NCI-H1930 (cell line): ENCODE results near the gene LAS1L.
"Not testable (repeated sequence)": the region's sequence is repeated elsewhere in the genome, so short reads cannot be mapped to it uniquely, and the experiment has no call there.

Experiments used
- DNase-seq, 2 experiments: peaks; one replicate each; lab custom pipeline; 2025; lab: John Stamatoyannopoulos, UW

LAS1L gene

DNA sequence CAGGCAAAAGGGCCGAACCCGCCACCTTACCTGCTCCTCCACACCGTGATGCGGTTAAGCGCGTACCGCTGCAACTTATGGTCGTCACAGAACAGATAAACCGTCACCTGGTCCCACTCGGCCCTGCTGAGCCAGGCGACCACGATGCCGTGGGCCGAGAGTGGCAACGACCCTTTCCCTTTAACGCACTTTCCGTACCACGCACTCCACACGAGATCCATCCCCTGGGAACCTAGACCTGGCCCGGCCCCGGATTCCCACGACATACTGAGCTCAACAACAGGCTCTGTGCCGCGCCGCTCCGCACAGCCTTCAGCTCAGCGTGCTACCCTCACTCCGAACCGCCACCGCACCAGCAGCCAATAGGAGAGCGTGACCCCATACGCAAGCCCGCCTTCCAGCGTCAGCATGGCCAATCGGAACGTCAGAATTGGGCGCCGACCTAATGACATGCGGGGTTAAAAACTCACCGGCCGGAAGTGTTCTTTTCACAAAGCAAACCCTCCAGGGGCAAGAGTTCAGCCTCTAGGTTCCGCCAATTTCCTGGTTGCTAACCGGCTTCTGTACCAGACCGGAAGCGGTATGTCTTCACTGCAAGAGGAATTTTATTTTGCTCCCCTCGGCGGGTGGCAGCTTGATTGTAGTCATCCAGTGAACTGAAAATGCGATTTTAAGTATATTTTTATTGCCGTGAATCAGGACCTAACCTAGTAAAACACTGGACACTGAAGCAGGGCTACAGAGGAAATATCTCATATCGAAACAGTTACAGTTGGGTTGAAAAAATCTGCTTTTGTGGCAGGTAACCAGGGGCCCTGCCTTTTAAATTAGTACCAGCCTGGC is at the start of gene LAS1L:
Gene LAS1L, minus strand, starts transcription at position 338 of the 843 bp plus-strand sequence. Its CDS starts 72 bp downstream, at position 266.
- DNase-seq = peak; percentile 73

GRCh38 chrX:65582450-65583082 is 48.0 kb upstream of the LAS1L start:
- DNase-seq = no peak

DNA sequence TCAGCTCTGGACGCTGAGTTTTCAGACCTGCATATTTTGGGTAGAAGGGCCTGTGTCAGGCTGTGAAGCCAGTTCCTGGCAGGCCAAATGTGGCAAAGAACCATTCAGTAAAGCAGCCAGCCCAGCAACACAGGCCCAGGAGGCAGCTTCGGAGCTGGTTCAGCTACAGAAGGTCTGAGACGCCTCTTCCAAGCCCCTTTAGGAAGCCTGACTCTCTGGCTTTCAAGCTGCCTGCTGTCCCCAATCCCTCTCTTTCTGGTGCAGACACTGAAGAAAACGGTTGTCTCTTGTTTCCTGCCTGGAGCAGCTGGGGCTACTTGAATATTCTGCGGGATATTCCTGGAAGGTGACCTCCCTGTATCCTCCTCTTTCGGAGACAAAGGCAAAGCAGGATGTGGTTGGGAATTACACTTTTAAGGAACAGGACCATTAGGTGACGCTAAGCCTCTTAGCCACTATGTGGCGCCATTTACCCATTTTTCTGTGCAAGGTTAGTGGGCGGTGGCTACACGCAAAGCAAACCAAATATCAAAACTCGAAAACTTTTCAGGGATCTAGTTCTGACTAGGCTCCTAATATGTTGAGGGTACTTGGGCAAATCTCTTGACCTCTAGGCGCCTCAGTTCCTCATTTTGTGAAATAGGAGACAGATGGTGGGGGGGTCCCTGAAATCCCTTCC is 47.2 kb upstream of the LAS1L start:
- peak in 1 of 2 experiments; percentile 1 for DNase-seq

GRCh38 chrX:65578346-65578745 is 43.8 kb upstream of the LAS1L start:
- DNase-seq = no peak

DNA sequence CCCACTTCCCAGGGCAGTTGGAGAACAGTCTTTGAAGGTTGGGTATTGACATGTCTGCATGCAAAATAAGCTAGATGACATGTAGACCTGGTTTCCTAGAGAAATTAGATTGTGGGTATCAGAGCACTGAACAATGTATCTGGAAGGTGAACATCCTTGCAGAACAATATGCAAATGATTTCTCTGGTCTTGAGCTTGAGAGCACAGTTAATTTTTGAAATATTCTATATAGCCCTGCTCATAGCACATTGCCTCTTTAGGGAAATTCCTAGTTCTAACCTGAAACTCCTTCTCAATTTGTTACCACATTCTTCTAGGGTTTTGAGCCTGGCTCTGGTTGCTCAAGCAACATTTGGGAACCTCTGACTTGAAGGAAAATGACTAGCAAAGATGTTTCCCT is 41.6 kb upstream of the LAS1L start:
- no peak for DNase-seq

DNA sequence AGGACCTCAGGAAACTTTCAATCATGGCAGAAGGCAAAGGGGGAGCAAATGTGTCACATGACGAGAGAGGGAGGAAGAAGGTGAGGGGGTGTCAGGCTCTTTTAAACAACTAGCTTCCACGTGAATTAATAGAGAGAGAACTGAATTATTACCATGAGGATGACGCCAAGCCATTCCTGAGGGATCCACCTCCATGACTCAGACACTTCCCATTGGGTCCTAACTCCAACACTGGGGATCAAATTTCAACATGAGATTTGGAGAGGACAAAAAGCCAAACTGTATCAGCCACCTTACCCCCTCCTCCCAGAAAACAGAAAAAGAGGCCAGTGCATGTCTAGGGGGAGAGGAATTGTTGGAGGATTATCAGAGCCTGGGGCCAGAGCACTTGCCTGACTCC is 40.4 kb upstream of the LAS1L start:
- DNase-seq = no peak

DNA sequence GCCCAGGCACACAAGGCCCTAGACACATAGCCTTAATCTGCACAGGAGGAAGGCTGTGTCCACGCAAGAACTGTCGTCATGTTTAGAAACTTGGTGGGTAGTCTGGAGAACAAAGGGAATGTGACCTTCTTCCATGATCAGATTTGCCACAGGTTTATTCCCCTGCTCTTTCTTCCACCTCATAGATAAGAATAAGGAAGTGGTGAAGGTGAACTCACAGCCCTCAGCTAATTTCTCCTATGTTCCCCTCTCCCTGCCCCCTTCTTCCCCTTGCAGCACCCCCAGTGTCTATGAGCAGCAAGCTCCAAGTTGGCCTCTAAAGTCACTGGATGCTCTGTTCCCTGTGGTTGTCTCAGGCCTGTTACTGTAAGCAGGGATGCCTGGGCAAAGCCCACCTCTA is 39.8 kb upstream of the LAS1L start:
- DNase-seq = no peak

DNA sequence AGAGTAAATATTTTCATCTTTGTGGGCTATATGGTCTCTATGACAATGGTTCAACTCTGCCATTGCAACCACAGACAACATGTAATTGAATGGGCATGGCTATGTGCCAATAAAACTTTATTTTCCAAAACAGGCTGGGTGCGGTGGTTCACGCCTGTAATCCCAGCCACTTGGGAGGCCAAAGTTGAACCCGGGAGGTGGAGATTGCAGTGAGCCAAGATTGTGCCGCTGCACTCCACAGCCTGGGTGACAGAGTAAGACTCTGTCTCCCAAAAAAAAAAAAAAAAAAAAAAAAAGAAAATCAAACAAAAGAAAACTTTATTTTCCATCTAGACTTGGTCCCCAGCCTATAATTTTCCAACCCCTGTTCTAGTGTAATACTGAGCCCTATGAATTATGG is 38.4 kb upstream of the LAS1L start:
- no peak for DNase-seq

DNA sequence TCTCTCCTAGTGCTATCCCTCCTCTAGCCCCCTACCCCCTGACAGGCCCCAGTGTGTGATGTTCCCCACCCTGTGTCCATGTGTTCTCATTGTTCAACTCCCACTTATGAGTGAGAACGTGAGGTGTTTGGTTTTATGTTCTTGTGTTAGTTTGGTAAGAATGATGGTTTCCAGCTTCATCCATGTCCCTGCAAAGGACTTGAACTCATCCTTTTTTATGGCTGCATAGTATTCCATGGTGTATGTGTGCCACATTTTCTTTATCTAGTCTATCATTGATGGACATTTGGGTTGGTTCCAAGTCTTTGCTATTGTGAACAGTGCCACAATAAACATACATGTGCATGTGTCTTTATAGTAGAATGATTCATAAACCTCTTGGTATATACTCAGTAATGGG is 28.3 kb upstream of the LAS1L start:
- DNase-seq = not testable (repeated sequence)

GRCh38 chrX:65551489-65552339 is 17.1 kb upstream of the LAS1L start:
- DNase-seq = no peak

DNA sequence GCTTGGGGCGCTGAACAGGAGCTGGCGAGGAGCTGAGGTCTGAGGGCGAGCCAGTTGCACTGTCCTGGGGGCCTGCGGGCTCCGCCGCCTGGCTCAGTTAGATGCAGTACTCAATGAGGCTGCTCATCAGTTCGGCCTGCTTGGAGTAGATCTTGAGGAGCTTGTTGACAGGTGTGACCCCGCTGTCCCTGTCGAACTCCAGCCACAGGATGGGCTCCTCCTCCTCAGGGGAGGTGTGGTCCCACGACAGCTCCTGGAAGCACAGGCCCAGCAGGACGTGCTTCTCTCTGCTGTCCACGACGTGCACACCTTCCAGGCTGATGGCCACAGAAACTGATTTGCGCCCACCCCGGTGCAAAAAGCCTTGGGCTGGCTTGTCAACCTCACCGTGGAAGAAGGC is 16.5 kb upstream of the LAS1L start:
- DNase-seq = no peak

GRCh38 chrX:65545456-65545855 is 10.9 kb upstream of the LAS1L start:
- DNase-seq = no peak

- DNase-seq = no peak
Observed at GRCh38 chrX:65537229-65537628, 2.6 kb upstream of the LAS1L start.

GRCh38 chrX:65536291-65536690 is 1.7 kb upstream of the LAS1L start:
- DNase-seq = no peak

- no peak for DNase-seq
Observed at GRCh38 chrX:65532016-65532415, 2.6 kb downstream of the LAS1L start.

DNA sequence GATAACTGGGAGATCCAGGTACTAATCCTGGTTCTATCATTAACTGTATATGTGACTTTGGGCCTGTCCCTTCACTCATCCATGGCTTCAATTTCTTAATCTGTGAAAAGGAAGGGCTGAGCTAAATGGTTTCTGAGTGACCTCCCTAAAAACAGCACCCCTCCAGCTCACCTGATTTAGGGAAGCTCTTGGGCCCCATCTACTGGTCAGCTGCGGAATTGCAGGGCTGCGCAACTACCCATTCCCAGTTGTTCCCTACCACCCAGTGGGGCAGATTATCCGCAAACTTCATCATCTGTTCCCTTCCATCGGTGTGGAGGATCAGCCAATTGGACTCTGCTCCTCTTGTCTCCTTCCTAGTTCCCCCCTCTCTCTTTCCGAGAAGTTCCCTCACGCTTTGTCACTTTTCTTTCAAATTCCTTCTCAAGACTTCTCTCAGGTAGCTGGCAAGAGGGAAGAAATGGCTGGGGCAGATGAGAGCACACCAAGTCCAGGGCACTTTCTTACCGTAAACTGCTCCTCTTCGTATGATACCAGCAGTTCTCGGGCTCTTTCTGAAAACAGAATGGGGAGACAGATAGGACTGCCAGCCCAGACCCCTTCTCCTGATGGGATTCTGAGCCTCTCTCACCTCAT is 5.8 kb downstream of the LAS1L start:
- no peak for DNase-seq

DNA sequence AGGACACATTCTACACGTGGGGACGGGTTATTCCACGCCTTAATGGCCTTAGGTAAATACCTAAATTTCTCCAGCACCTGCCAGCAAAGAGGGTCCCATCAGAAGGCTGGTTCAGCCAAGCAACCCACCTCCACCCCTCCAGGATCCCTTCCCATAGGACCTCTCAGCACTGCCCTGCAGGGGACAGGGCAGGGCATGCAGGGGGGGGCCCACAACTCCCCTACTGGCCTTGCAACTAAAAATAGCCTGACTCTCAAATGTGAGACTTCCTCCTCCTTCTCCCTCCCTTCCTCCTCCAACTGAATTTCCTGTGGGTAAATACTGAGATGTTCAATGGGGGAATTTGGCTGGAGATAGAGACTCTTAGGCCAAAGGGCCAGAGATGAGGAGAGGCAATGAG is 6.3 kb downstream of the LAS1L start:
- no peak for DNase-seq

GRCh38 chrX:65524139-65524538 is 10.4 kb downstream of the LAS1L start:
- DNase-seq = no peak

GRCh38 chrX:65522739-65523372 is 11.7 kb downstream of the LAS1L start:
- DNase-seq = no peak

GRCh38 chrX:65519530-65519929 is 15.1 kb downstream of the LAS1L start:
- DNase-seq = not testable (repeated sequence)

- DNase-seq = not testable (repeated sequence)
Observed at GRCh38 chrX:65518980-65519379, 15.6 kb downstream of the LAS1L start.
